Measurements from ENCODE around the gene HLCS. TPM values are rescaled to one million over a fixed set of nuclear protein-coding genes. Genes with fewer than 3 reads are reported as not detected.

Gene HLCS
- total RNA-seq, 1 donor: 44.3 TPM

DNA sequence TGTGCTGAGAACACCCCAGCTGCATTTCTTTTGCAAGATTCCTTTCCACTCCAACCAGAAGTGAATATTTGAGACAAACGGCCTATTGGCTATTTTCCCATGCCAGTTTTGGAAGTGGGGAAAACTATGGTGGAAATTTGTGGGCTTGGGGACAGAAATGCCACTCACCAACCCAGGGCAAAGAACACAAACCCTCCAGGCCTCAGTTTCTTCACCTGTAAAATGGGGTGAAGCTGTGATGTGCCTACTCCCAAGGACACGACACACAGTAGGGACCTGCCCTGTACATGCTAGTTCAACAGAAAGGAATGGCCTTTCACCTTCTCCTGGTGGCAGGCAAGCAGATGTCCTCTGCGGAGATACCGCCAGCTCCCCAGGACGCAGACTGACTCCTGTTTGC lies 221.0 kb downstream of the HLCS start:
- TF ChIP-seq, protein P1, sequence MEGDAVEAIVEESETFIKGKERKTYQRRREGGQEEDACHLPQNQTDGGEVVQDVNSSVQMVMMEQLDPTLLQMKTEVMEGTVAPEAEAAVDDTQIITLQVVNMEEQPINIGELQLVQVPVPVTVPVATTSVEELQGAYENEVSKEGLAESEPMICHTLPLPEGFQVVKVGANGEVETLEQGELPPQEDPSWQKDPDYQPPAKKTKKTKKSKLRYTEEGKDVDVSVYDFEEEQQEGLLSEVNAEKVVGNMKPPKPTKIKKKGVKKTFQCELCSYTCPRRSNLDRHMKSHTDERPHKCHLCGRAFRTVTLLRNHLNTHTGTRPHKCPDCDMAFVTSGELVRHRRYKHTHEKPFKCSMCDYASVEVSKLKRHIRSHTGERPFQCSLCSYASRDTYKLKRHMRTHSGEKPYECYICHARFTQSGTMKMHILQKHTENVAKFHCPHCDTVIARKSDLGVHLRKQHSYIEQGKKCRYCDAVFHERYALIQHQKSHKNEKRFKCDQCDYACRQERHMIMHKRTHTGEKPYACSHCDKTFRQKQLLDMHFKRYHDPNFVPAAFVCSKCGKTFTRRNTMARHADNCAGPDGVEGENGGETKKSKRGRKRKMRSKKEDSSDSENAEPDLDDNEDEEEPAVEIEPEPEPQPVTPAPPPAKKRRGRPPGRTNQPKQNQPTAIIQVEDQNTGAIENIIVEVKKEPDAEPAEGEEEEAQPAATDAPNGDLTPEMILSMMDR (IDR thresholded peaks at IDR 0.05; ENCODE audit: insufficient read depth, low read length): no peak
- DNase-seq (ENCODE audit: low read depth): no peak
- no peak overlapping the region for H3K4me3 ChIP-seq (ENCODE audit: low read depth, low read length)

GRCh38 chr21:36744560-36745231 lies 221.8 kb downstream of the HLCS start:
- no peak overlapping the region for H3K4me3 ChIP-seq (ENCODE audit: low read depth, low read length)
- TF ChIP-seq, protein P1 (IDR thresholded peaks at IDR 0.05; ENCODE audit: insufficient read depth, low read length): no peak
- no peak for DNase-seq (ENCODE audit: low read depth)

GRCh38 chr21:36744190-36744559 lies 222.3 kb downstream of the HLCS start:
- no peak for DNase-seq (ENCODE audit: low read depth)
- TF ChIP-seq, protein P1 (IDR thresholded peaks at IDR 0.05; ENCODE audit: insufficient read depth, low read length): no peak
- H3K4me3 ChIP-seq (ENCODE audit: low read depth, low read length): no peak overlapping the region

GRCh38 chr21:36743446-36743845 lies 223.0 kb downstream of the HLCS start:
- TF ChIP-seq, protein P1 (IDR thresholded peaks at IDR 0.05; ENCODE audit: insufficient read depth, low read length): no peak
- no peak for DNase-seq (ENCODE audit: low read depth)
- H3K4me3 ChIP-seq (ENCODE audit: low read depth, low read length): no peak overlapping the region

- TF ChIP-seq, protein P1 (IDR thresholded peaks at IDR 0.05; ENCODE audit: insufficient read depth, low read length): no peak
- H3K4me3 ChIP-seq (ENCODE audit: low read depth, low read length): no peak overlapping the region
- DNase-seq (ENCODE audit: low read depth): no peak
Observed at GRCh38 chr21:36743008-36743407, 223.5 kb downstream of the HLCS start.

DNA sequence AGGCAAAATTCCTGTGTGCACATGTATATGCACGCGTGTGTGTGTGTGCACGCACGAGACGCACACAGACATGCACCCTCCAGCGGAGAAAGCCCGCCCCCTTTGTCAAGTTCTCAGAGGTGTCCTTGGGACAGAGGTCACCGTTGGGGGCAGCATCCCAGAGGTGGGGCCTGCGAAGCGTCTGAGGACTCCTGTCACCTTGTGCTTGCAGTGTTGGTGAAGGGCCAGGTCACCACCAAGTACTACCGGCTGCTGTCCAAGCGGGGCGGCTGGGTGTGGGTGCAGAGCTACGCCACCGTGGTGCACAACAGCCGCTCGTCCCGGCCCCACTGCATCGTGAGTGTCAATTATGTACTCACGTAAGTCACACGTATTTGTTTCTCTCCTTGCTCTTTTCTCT lies 225.0 kb downstream of the HLCS start:
- no peak overlapping the region for H3K4me3 ChIP-seq (ENCODE audit: low read depth, low read length)
- TF ChIP-seq, protein P1 (IDR thresholded peaks at IDR 0.05; ENCODE audit: insufficient read depth, low read length): no peak
- no peak for DNase-seq (ENCODE audit: low read depth)
